ENCODE data around the gene CIB4. TPM values are rescaled to one million over a fixed set of nuclear protein-coding genes. Genes with fewer than 3 reads are reported as not detected.

Gene CIB4
- total RNA-seq, 1 experiment from 2014 or later, result not detected

DNA sequence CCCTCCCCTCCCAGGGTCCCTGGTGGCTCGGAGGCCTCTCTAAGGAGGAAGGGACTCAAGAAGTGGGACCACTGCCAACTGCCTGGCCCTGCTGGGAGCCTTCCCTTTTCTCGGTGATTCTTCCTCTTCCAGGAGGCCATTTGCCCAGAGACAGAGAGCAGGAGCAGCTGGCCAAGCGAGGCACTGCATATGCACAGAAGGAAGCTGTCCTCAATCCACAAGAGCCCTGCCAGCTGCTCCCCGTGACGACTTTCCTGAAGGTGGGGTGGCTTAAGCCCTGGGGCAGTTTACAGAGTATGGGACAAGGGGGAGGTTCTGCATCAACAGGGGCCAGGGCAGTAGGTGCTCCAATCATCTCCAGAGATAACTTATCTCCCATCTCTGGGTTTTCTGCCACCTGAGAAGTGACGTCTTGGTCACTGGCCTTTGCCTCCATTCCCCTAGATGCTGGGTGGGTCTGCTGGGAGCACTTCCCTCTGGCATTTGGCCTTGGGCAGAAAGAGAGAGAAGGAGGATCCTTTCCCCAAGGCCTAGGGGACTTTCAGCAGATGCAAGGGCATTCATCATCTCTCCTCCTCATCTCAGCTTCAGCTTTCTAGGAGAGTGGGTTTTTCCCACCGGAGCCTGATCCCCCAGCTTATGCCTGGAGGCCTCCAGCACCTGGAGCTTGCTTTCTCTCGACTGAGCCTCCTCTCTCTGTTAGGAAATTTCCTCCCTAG is 28.5 kb downstream of the CIB4 start (continued):
- no peak for TF ChIP-seq AR (CRISPR knock-in tag; IDR thresholded peaks at IDR 0.05)
- TF ChIP-seq, protein P1, sequence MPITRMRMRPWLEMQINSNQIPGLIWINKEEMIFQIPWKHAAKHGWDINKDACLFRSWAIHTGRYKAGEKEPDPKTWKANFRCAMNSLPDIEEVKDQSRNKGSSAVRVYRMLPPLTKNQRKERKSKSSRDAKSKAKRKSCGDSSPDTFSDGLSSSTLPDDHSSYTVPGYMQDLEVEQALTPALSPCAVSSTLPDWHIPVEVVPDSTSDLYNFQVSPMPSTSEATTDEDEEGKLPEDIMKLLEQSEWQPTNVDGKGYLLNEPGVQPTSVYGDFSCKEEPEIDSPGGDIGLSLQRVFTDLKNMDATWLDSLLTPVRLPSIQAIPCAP (CRISPR knock-in tag; IDR thresholded peaks at IDR 0.05), result no peak
- TF ChIP-seq GABPB1 (CRISPR knock-in tag; IDR thresholded peaks at IDR 0.05), result no peak
- no peak for TF ChIP-seq GTF2I (CRISPR knock-in tag; conservative IDR thresholded peaks at IDR 0.05)
- TF ChIP-seq ARID4B (CRISPR knock-in tag; IDR thresholded peaks at IDR 0.05; ENCODE audit: borderline replicate concordance), result no peak
- no peak for TF ChIP-seq IRF2 (CRISPR knock-in tag; IDR thresholded peaks at IDR 0.05; ENCODE audit: borderline replicate concordance, low read depth)

GRCh38 chr2:26612034-26612433 is 29.1 kb downstream of the CIB4 start:
- ChIA-PET POLR2A (no interaction called here), CTCF (interaction anchor here (1.0 to 2.5 kb wide), 2 partner anchors 34 to 134 kb away, joined by 3 to 10 read pairs; no protein-coding TSS in a partner anchor)
- TF ChIP-seq TEAD4 (CRISPR knock-in tag; IDR thresholded peaks at IDR 0.05) (no peak), SMAD3 (CRISPR knock-in tag; IDR thresholded peaks at IDR 0.05; ENCODE audit: borderline replicate concordance) (no peak), E2F1 (CRISPR knock-in tag; IDR thresholded peaks at IDR 0.05) (no peak), MYBL2 (CRISPR knock-in tag; IDR thresholded peaks at IDR 0.05) (no peak), ZNF121 (CRISPR knock-in tag; IDR thresholded peaks at IDR 0.05) (no peak), FOXP1 (CRISPR knock-in tag; IDR thresholded peaks at IDR 0.05; ENCODE audit: borderline replicate concordance) (no peak), NR3C1 (CRISPR knock-in tag; conservative IDR thresholded peaks at IDR 0.05; ENCODE audit: low read depth) (no peak), ZBTB43 (CRISPR knock-in tag; IDR thresholded peaks at IDR 0.05) (no peak), AR (CRISPR knock-in tag; IDR thresholded peaks at IDR 0.05) (no peak), GTF2I (CRISPR knock-in tag; conservative IDR thresholded peaks at IDR 0.05) (no peak), NR1H2 (CRISPR knock-in tag; IDR thresholded peaks at IDR 0.05) (no peak), ELF4 (CRISPR knock-in tag; IDR thresholded peaks at IDR 0.05; ENCODE audit: low read depth) (no peak), RORB (CRISPR knock-in tag; IDR thresholded peaks at IDR 0.05) (no peak)
- TF ChIP-seq, protein P2, sequence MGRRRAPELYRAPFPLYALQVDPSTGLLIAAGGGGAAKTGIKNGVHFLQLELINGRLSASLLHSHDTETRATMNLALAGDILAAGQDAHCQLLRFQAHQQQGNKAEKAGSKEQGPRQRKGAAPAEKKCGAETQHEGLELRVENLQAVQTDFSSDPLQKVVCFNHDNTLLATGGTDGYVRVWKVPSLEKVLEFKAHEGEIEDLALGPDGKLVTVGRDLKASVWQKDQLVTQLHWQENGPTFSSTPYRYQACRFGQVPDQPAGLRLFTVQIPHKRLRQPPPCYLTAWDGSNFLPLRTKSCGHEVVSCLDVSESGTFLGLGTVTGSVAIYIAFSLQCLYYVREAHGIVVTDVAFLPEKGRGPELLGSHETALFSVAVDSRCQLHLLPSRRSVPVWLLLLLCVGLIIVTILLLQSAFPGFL (CRISPR knock-in tag; IDR thresholded peaks at IDR 0.05; ENCODE audit: borderline replicate concordance), result no peak
- TF ChIP-seq, protein P1 (CRISPR knock-in tag; IDR thresholded peaks at IDR 0.05), result no peak

More at GRCh38 chr2:26612034-26612433, 29.1 kb downstream of the CIB4 start:
- no peak for DNase-seq (ENCODE audit: low spot score)
- no peak overlapping the region for H3K4me3 Mint-ChIP-seq
- no peaks in the 10 kb centered on the region for H3K9me3 Mint-ChIP-seq
- H3K27ac Mint-ChIP-seq, result no peak overlapping the region
- peaks cover 1% of the 10 kb centered on the region; the same call in 1 of the 2 replicates for H3K27me3 Mint-ChIP-seq (ENCODE audit: low read depth)
- H3K36me3 Mint-ChIP-seq, result no peaks in the 10 kb centered on the region
- peaks cover 27% of the 10 kb centered on the region for H3K4me1 Mint-ChIP-seq
- ATAC-seq, result no peak

Data from WTC11 (cell line).